ENCODE results near the gene DCTD.

DCTD gene

GRCh38 chr4:182893474-182894080, 23.6 kb downstream of the DCTD start:
- TF ChIP-seq, protein P1, sequence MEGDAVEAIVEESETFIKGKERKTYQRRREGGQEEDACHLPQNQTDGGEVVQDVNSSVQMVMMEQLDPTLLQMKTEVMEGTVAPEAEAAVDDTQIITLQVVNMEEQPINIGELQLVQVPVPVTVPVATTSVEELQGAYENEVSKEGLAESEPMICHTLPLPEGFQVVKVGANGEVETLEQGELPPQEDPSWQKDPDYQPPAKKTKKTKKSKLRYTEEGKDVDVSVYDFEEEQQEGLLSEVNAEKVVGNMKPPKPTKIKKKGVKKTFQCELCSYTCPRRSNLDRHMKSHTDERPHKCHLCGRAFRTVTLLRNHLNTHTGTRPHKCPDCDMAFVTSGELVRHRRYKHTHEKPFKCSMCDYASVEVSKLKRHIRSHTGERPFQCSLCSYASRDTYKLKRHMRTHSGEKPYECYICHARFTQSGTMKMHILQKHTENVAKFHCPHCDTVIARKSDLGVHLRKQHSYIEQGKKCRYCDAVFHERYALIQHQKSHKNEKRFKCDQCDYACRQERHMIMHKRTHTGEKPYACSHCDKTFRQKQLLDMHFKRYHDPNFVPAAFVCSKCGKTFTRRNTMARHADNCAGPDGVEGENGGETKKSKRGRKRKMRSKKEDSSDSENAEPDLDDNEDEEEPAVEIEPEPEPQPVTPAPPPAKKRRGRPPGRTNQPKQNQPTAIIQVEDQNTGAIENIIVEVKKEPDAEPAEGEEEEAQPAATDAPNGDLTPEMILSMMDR (IDR thresholded peaks at IDR 0.05; ENCODE audit: extremely low read depth, missing control alignments) = no peak
- DNase-seq (ENCODE audit: low spot score) = no peak

DNA sequence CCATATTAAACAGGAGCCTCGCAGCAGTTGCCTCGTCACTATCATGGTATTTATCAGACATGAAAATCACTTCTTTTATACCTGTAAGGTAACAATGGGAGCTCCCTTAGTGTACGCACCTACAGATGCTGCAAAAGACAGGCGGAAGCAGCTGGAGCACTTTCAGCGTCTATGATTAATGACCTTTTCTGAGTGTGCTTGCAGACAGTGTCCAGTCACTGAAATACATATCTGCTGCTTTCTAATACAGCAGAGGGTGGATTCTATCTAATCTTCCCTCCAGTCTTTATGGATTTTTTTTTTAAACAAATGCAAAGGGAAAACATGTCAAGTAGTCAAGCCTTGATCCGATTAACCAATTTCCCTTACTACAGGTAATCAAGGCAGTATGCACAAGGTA, 24.1 kb downstream of the DCTD start:
- DNase-seq (ENCODE audit: low spot score) = no peak
- TF ChIP-seq, protein P1 (IDR thresholded peaks at IDR 0.05; ENCODE audit: extremely low read depth, missing control alignments) = no peak

GRCh38 chr4:182890202-182890601, 27.0 kb downstream of the DCTD start:
- TF ChIP-seq, protein P1 (IDR thresholded peaks at IDR 0.05; ENCODE audit: extremely low read depth, missing control alignments) = no peak
- DNase-seq (ENCODE audit: low spot score) = no peak

DNA sequence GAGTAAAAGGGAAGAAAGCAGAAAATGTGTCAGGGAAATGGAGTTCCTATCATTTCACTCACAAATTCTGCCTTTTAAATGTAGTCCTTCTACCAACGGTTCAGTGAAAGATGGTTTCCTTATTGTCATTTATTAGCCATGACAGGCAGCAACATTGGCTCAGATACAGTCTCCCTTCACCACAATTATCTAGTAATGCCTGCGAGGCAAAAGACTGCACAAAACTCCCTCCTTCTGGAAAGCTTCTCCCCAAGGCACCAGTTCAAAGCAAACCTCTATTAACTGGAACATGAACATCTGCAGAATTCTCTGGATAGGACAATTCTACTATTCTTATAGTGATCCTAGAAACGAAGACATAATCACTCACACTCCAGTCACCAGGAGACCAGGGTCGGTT, 28.3 kb downstream of the DCTD start:
- TF ChIP-seq, protein P1 (IDR thresholded peaks at IDR 0.05; ENCODE audit: extremely low read depth, missing control alignments) = no peak
- no peak for DNase-seq (ENCODE audit: low spot score)

DNA sequence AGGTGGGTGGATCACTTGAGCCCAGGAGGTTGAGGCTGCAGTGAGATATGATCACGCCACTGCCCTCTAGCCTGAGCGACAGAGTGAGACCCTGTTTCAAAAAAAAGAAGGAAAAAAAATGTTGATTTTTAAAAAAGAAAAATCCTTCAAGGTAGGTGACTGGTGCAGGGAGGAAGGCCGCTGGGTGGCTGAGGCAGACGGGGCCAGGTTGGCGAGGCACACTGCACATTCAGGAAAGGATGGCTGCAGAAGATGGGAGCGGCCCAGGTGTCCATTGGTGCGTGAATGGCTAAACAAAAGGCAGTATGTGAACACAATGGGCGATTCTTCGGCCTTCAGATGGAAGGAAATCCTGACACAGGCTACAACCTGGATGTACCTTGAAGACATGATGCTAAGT, 30.4 kb downstream of the DCTD start:
- no peak for DNase-seq (ENCODE audit: low spot score)
- TF ChIP-seq, protein P1 (IDR thresholded peaks at IDR 0.05; ENCODE audit: extremely low read depth, missing control alignments) = no peak

GRCh38 chr4:182886205-182886604, 31.0 kb downstream of the DCTD start:
- TF ChIP-seq, protein P1 (IDR thresholded peaks at IDR 0.05; ENCODE audit: extremely low read depth, missing control alignments) = no peak
- no peak for DNase-seq (ENCODE audit: low spot score)

- TF ChIP-seq, protein P1 (IDR thresholded peaks at IDR 0.05; ENCODE audit: extremely low read depth, missing control alignments) = no peak
- no peak for DNase-seq (ENCODE audit: low spot score)
Measured at GRCh38 chr4:182885738-182886077, 31.5 kb downstream of the DCTD start.

Data from GM20000 (cell line).